AML-193 (cell line): ENCODE data around the gene CDH22.

ENCODE experiments used
- DNase-seq, 2 experiments: peaks; one replicate each; lab custom pipeline; 2025; lab: John Stamatoyannopoulos, UW

Gene CDH22

DNA sequence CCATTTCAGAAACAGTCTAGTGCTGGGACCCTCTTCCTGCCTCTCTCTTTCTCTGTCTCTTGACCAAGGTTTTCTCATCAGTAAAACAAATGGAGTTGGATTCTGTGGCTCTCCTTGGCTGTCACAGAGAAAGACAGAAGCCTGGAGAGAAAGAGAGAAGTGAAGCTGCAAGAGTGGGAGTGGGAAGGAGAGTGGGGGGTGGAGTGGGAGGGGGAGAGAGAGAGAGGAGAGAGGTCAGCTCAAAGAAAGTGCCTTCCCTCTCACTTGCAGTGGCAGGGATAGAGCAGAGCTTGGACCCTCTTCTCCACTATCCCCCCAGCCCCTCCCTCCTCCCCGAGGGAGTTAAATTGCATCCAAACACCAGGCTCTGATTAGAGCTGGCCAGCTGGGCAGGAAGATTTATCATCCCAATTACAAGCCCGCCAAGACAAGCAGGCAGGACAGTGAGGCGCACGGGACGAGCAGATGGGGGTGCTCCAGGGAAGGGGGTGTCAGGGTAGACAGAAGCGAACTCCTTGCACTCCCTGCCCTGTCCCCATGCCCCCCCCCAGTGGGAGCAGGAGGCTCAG lies 115.8 kb downstream of the CDH22 start:
- DNase-seq = no peak

DNA sequence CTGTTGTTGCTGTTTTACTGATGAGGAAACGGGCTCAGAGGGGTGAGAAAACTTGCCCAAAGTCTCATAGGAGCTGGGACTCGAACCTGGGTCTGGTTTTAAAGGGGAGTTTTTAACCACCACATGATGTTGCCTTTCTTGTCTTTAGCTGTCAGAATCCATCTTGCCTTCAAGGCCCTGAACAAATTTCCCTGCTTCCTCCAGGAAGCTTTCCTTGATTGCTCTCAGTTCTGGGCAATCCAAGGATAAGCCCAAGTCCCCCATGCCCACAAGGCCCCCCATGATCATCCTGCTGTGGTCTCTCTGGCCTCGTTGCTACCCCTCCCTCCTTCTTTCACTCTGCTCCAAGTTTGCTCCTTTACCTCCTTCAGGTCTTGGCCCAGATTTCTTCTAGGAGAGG lies 116.7 kb downstream of the CDH22 start:
- DNase-seq = no peak

DNA sequence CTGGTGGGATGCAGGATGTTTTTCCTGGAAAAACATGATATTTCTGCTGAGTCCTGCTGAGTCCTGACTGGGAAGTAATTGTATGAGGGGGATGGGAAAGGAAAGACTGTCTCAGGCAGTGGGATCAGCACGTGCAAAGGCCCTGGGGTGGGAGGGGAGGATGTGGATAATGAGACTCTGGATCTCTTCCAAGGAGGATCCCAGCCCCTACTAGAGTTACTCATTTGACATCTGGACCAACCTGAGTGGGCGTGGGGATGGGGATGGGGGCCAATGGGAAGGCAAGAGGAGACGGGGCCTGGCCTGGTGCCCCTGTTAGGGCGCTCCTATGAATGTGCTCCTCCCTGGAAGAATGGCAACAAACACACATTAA lies 117.1 kb downstream of the CDH22 start:
- DNase-seq = no peak

DNA sequence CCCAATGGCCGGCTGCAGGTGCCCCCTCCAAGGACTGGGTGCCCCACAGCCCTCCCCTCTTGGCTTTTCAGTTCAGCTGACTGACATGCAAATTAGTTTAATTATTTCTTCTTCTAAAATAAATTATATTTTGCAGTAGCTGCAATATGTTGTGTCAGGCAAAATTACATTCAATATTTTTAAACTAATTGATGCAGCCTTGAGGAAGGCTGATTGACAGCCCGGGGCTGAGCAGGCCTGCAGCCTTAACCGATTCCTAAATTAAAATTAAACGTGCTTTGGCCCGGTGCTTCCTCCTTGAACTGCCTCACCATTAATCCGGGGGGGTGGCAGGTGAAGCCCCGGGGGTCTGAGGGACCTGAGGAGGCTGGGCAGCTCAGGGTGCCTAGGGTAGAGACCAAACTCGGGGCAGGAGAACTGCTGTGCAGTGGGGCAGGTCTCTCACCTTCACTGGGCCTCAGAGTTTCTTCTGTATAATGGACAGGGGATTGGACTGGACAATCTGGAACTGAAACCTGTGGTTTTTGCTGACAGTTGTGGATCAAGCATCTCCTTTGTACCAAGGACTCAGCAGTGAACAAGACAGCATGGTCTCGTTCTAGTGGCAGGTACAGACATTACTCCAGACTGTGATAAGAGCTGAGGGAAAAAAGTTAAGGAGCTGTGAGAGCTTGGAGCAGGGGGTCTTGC lies 117.7 kb downstream of the CDH22 start:
- DNase-seq = no peak

DNA sequence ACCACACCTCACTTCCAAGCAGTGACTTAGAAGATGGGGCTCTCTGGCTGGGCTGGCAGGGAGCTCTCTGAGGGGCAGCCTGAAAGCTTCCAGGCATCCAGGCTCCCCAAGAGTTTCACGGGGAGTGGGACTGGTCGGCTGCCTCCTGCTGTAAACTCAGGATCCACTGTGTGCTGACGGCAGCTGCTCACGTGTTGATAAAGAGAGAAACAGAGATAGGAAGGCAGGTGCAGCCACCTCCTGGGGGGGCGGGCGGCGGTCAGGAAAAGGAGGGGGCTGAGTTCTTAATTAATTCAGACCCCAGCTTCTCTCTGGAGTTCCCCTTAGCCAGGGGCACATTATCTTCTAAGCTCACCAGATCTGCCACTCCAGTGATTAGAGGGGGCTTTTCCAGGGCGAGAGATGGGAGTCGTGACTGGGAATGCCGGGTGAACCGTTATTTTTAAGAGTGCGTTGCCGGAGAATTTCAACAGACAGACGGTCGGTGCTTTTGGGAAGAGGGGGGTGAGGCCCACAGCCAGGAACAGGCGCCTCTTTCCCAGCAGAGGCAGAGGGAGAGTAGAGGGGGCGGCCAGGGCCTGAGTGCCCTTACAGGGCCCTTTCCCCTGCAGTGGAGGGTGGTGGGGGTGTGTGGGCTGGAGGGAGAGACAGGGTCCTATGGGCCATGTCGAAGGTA lies 119.3 kb downstream of the CDH22 start:
- DNase-seq = no peak

DNA sequence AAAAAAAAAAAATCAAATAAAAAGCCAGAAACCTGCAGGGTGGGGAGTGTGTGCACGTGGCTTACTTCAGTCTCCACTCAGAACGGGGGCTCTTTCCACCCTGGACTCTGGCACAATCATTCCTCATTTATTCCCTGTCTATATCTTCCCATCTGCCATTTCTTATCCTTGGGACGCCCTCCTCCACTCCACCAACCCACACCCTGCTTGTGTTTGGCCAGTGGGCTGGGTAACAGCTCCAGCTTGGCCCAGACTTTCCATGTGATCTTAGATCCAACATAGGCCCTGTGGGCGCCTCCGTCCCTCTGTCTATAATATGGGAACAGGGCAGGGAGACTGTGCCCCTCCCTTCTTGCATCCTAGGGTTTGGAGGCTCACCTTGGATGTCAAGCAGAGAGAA lies 122.1 kb downstream of the CDH22 start:
- DNase-seq = no peak

DNA sequence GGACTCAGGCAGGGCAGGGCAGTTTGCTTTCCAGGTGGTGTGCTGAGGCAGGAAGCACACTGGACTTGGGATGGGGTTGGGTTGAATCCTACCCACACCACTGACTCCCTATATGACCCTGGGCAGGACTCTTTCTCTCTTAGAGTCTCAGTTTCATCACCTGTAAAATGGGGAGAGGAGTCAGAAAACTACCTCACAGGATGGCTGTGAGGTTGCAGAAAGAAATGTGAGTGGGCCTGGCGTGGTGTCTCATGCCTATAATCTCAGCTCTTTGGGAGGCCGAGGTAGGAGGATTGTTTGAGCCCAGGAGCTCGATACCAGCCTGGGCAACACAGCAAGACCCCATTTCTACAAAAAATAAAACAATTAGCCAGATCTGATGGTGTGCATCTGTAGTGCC lies 122.9 kb downstream of the CDH22 start:
- DNase-seq = no peak

DNA sequence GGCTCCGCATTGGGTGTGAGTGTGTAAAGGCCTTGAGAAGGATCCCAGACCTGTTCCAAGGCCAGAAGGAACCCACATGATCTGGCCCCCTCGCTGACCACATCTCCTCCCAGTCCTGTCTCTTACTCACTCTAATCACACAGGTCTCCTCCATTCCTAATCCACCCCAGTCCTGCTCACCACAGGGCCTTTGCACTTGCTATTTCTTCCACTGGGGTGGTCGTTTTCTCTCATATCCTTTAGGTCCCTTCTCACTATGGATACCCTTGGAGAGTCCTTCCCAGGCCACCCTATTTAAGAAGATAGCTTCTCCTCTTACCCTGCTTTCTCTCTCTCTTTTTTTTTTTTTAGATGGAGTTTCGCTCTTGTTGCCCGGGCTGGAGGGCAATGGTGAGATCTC lies 124.5 kb downstream of the CDH22 start:
- DNase-seq = no peak

DNA sequence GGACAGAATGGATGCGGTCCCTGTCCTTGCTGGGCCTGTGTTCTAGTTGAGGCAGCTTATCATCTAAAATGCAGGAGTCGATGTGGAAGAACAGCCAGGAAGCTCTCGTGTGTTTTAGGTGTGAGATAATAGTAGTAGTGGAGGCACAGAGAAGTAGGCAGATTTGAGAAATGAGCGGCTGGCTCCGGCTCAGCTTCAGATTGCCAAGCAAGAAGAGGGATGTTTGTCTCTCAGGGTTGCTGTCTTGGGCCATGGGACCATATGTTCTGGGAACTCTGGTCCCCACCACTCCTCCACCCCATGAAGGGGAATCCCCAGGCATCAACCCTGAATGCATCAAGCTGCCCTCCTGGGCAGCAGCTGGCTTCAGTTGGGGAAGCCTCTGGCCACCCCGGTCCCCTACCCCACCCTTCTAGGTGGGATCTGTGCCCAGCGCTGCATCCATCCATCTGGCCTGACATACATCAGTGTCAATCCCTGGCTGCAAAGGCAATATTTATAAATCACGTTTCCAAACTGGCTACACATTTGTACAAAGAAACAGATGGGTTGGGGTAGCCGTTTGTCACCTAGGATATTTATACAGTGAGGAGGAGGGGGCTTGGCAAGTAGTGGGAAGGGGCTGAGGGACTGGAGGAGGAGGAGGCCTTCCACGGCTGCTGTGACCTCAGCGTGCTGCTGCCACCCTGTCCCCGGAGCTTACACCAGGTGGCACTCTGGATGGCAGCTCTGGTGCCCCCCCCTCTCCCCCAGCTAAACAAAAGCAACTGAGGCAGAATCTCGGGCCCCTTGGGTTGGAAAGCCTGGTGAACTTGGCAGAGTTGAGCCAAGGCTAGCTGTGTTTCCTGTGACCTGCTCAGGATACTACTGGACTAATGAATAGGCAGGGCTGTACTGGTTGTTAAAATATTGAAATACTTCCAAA lies 125.8 kb downstream of the CDH22 start:
- DNase-seq = no peak

DNA sequence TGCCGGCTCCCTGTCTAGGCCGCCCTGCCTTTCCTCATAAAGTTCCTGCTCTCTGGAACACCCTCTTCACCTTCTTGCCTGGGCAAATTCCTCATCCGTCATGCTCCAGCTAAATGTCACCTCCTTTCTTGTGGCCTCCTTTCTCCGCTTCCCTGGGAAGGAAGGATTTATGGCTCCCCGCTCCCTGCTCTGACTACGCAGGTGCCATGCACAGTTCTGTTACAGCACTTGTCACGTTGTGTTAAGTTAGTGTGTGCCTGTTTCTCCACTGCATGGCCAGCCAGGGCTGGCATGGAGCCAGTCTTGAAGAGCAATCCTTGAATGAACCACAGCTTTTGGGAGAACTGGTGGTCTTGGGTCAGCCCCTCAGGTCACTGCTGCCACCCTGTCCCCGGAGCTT lies 128.4 kb downstream of the CDH22 start:
- DNase-seq = no peak

DNA sequence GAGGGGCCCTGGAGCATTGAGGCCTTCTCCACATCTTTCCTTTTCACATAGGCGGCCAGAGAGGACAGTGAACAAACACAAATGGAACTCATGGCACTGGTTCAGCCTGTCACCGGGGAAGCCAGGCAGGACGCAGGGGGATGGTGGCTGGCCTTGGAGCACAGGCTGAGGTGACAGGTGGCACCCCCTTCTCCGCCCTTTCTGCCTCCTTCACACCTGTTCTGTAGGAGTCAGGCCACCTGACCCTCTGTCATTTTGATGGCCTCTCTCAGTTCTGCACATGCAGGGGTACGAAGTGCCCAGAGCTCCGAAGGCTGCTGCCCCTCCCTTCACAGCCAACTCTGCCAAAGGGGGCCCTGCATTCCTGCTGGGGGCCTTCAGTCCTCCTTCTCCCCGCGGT lies 129.4 kb downstream of the CDH22 start:
- DNase-seq = no peak

DNA sequence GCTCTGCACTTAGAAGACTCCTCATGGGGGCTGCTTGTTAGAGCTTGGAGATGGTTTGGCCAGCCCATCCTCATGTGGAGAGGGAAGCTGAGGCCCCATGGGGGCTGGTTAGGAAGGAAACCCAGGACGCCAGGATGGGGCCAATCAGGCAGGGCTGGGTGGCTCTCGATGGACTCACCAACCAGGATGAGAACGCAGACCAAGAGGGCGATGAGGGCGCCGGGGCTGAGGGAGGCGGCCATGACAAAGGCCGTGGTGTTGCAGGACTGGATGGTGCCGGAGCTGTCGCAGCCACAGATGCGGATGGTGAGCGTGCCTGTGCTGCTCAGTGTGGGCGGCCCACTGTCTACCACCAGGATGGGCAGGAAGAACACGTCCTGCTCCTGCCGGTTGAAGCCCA lies 130.5 kb downstream of the CDH22 start:
- no peak for DNase-seq

DNA sequence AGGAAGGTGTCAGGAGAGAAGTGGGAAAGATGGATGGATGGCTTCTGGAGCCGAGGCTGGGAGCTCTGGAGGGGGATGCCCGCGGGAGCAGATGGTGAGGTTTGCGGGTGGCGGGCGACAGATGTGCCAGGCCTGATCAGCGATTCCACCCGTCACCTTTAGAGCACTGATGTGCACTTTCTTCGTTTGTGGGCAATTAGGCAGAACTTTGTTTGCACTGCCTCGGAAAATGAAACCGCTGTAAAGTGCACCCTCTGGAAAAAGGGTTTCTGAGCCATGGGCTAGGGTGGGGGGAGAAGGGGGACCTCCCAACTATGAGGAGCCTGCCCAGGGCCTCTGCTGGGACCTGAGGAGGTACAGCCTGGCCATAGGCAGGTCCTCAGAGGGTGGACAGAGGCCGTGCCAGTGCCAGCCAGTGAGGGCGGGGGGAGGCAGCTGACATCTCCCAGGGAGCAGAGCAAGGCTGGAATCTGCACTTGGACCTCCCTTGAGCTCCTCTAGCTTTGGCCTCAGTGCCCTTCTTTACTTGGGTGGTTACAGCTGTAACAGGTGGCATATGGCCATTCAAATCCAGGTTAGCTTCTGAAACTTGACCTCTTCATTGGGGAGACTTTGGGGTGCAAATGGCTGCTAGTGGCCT lies 131.4 kb downstream of the CDH22 start:
- DNase-seq = no peak

DNA sequence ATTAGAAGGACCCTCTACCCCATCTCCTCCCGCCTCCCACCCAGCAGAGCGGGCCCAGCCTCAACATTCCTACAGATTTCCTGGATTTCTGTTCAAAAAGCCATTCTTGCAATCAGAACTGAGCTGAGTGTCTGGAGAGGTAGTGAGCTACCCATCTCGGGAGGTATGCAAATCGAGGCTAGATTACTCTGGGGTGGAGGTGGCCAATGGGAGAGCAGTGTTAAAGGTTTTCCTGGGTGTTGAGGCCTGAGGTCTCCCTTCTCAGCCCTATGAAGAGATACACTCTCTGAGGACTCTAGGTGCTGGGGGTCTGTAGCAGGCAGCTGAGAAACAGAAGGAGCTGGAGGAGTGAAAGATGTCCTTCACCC lies 133.2 kb downstream of the CDH22 start:
- no peak for DNase-seq

DNA sequence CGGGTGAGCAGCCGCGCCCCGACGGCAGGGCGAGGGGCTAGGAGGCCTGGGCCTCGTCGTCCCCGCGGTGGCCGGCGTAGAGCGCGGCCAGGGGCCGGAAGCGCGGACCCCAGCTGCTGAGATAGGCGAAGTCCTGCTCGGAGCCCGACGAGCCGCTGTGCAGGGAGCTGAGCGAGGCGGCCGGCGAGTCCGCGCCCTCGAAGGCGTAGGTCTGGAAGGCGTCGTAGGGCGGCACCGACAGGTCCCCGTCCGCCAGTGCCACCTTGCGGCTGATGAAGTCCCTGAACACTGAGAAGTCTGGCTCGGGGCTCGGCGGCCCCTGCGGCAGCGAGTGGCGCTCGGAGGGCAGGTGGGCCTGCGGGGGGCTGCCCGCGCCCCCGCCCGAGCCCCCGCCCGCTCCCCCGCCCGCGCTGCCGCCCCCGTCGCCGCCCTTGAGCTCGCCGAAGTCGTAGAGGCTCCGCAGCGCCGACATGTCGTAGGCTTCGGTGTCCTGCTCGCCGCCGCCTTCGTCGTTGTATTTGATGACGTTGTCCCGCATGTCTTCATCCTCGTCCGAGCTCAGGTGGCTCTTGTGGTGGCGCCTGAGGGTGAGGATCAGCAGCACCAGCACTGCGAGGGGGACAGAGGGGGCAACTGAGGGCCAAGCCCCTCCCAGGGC lies 133.7 kb downstream of the CDH22 start:
- no peak for DNase-seq

DNA sequence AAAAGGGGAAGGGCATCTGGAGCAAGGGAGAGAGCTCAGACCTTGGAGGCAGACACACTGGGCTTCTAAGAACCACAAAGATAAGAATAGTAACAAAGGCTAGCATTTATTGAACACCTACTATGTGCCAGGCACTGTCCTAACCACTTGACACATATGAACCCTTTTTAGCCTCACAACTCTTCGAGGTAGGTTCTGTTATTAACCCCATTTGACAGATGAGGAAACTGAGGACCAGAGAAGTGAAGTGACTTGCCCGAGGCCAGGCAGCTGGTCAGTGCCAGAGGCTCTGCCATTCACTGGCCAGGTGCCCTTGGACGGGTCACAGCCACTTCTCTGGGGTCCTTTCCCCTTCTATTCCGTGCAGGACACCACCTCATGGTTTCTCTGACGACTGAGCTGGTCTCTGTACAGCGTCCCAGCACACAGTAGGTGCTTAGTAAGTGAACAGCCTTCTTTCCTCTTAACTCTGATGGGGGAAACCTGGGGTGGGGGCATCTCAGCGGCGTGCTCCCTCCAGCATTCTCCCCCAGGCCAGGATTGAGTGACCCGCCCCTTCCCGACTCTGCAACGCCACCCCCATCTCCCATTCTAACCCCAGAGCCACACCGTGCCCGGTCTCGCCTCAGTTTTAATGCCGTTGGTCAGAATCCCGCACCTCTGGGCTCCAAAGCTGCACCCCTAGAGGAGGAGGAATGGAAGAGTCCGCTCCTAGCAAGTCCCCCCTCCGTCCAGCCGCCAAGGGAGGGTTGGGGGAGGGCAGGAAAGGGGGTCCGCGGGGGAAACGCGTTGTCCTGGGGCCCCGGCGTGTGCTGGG lies 134.4 kb downstream of the CDH22 start:
- no peak for DNase-seq

DNA sequence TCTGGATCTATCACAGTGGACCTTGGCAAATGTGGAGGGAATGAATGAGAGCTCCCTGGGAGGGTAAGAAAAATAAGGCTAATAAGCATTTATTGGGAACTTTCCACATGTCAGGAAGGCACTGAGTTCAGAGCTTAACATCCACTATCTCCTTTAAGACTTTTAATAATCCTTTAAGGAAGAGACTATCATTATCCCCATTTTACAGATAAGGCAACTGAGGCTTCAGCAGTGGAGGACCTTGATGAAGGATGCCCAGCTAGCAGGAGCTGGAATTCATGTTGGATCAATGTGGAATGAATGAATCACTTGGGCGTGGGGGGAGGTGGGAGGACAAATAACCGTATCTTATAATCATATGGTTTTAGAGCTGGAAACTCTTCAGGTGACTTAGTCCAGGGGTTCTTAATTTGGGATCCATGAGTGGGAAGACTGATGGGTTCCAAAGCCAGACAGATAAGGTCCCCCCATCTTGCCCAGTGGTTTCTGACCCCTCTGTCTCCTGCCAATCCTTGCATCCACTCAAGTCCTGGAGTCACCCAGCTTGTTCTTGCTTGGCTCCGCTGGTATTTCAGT lies 135.2 kb downstream of the CDH22 start:
- no peak for DNase-seq

DNA sequence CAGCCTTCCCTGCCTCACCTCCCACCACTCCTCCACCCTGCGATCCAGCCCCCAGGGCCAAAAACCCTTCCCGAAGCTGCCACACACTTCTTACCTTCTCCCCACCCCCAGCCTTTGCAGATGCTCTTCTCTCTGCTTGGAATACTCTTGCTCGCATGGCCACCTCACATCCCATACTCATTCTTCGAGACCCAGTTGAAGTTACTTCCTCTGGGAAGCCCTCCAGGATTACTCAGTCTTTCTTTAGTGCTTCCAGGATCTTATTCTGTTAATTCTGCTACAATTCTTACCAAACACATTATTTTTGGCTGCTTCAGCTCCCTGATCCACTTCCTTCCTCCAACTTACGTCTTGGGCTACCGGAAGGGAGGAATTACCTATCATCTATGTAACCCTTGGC lies 135.8 kb downstream of the CDH22 start:
- DNase-seq = no peak

DNA sequence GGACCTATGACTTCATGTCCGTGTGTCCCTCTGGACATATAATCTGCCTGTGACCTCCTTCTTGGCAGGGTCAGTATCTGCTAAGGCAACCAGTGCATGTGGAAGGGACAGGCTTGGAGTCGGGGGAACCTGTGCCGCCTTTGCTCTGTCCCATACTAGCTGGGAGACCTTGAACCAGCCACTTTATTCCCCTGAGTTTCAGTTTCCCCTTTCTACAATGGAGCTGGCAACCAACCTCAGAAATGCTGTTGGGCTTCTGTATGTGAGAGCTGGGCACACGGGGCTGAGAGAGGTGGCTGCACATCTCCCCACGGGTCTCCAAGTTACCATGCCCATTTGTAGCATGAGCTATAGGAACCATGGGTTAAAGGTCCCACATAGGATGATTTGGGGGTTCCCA lies 136.4 kb downstream of the CDH22 start:
- DNase-seq = no peak

DNA sequence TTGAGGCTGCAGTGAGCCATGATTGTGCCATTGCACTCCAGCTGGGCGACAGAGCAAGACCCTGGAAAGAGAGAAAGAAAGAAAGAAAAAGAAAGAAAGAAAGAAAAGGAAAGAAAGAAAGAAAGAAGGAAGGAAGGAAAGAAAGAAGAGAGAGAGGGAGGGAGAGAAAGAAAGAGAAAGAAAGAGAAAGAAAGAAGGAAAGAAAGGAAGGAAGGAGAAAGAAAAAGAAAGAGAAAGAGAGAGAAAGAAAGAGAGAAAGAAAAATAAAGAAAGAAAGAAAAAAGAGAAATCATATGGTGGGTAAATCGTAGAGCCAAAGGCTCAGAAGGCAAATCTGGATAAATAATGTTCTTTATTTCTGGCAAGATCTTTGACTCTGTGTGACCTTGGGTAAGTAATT lies 136.8 kb downstream of the CDH22 start:
- no peak for DNase-seq
